Heart right ventricle (tissue), 16 donors: ENCODE measurements around the gene TMEM121B. TPM values are rescaled to one million over a fixed set of nuclear protein-coding genes. Genes with fewer than 3 reads are reported as not detected.

ENCODE experiments used
- ATAC-seq, 8 donors: fragments of 200-7000 bp; cut with Tn5 transposase; one replicate each; pipeline ENCODE4 v1.9.1; 2020; ENCODE audit warnings: mild to moderate bottlenecking in 8 of 8, moderate library complexity in 8 of 8, moderate number of reproducible peaks in 1 of 8
- DNase-seq, 2 donors: peaks; one replicate each; pipeline ENCODE4 v3.0.0-alpha.2; 2020
- H3K27ac ChIP-seq, 10 donors: fragments of 200-600 bp; sonication (generic) in 2 of 10; one replicate each; pipeline versions ENCODE4 v1.5.0 to v1.8.0; 2020 to 2022; ENCODE audit warnings: mild to moderate bottlenecking in 3 of 10
- H3K27me3 ChIP-seq, 7 donors: fragments of 200-600 bp; one replicate each; pipeline ENCODE4 v1.8.0; 2021 to 2022; ENCODE audit warnings: mild to moderate bottlenecking in 2 of 7
- H3K36me3 ChIP-seq, 9 donors: fragments of 200-600 bp; sonication (generic) in 1 of 9; one replicate each; pipeline versions ENCODE4 v1.5.0 to v1.8.0; 2020 to 2022; ENCODE audit warnings: mild to moderate bottlenecking in 2 of 9
- H3K4me1 ChIP-seq, 9 donors: fragments of 200-600 bp; sonication (generic) in 1 of 9; one replicate each; pipeline versions ENCODE4 v1.5.0 to v1.8.0; 2020 to 2022; ENCODE audit warnings: mild to moderate bottlenecking in 4 of 9
- H3K4me3 ChIP-seq, 10 donors: fragments of 200-600 bp; sonication (generic) in 2 of 10; one replicate each; pipeline versions ENCODE4 v1.5.0 to v1.8.0; 2020 to 2022; ENCODE audit warnings: mild to moderate bottlenecking in 7 of 10, moderate library complexity in 2 of 10
- H3K9me3 ChIP-seq, 11 donors: fragments of 200-600 bp in 10 of 11; sonication (generic) in 2 of 11; one replicate each; pipeline versions ENCODE4 v1.5.0 to v1.8.0; 2013 to 2022; ENCODE audit warnings: mild to moderate bottlenecking in 2 of 11, control low read depth in 1 of 11, moderate library complexity in 1 of 11
- CTCF ChIP-seq, 9 donors: fragments of 200-600 bp; sonication (generic) in 2 of 9; IDR thresholded peaks; one replicate each; pipeline versions ENCODE4 v1.5.0 to v1.8.0; 2021 to 2022; ENCODE audit warnings: antibody characterized with exemption in 9 of 9, mild to moderate bottlenecking in 5 of 9, moderate library complexity in 1 of 9
- WGBS, 2 donors: extraction: QIAGEN DNeasy Blood & Tissue Kit; methylation state at CpG; one replicate each; pipeline ENCODE4 v1.1.7; 2013; ENCODE audit warnings: inconsistent platforms in 1 of 2; 5-methylcytosine and 5-hydroxymethylcytosine counted together
- intact Hi-C, 10 donors: fragments of 100-400 bp; cut with DNase I; formaldehyde crosslinking; loops; one replicate each; pipeline versions ENCODE4 v1.11.1 to v1.14.2; 2022
- polyA plus RNA-seq, 2 donors: library from polyadenylated mRNA; stranded (reverse); fragments of 200-250 nt; gene quantifications; one replicate each; pipeline ENCODE4 v1.2.3, GENCODE V29; 2013
- total RNA-seq, 10 donors: library from RNA; stranded (reverse); fragmentation: NEBNext Ultra II Directional in 3 of 10; extraction: Animal tissue kit (Norgen Biotek cat#: 25700) in 3 of 10; gene quantifications; one replicate each; pipeline versions ENCODE4 v1.2.1 to v1.2.4, GENCODE V29; 2021 to 2023
- donor health status: Arrhythmogenic right ventricular cardiomyopathy.
- donor health status: ischemic (EF 13 %, LVEDD 7.1; RV severe dilation, severe dysfunction).
- donor health status: healthy with polysubstance abuse.
- donor health status: DM: no; HTN: yes; CAD: no.
- donor health status: DM: no; HTN: no; CAD: no.
- donor health status: ischemic (EF 25% LVEDD 6.9; RV normal size, moderate dysfunction).
- donor health status: ischemic (EF 25% LVEDD 5.7; RV mildly dilated, moderate dysfunction).
- donor health status: healthy.
- donor health status: DM: yes; HTN: yes; CAD: no.
- donor health status: Ischemic cardiomyopathy.
- donor health status: ischemic (EF 35%, LVEDD 5.7; RV mildly dilated, moderate dysfunction).
- donor health status: nonischemic (EF 11% LVEDD 7.7; RV severe dilation, severe dysfunction).
- donor health status: DM: yes; HTN: yes; CAD: no.
- donor health status: PGD.
- donor health status: ischemic (EF 29% LVEDD 5.4; RV normal size, mild dysfunction).
- donor health status: nonischemic (EF 23%, LVEDD 6.1; RV moderate dilation, normal function).

TMEM121B gene
- total and polyA plus RNA-seq, 12 donors, result 0.41 to 3.3 (median 1.9) TPM

- peaks cover 0 to 18% (median 0%) of the 10 kb centered on the region in 9 donors for H3K4me1 ChIP-seq
- intact Hi-C loops, result loop anchor here in 9 of 10 donors (2.0 to 10.0 kb wide), 8 partner anchors 93 to 428 kb away; partner anchors contain the start of gene CECR2 (in 2 of the 9)
- no peak for TF ChIP-seq CTCF (IDR thresholded peaks at IDR 0.05)
Measured at GRCh38 chr22:17074648-17075002, 46.5 kb downstream of the TMEM121B start.

GRCh38 chr22:17072877-17073276, 48.3 kb downstream of the TMEM121B start:
- intact Hi-C loops, result loop anchor here in 5 of 10 donors (5.0 to 10.0 kb wide), 4 partner anchors 292 to 429 kb away; partner anchors contain the start of gene CECR2 (in 1 of the 5)
- WGBS, 2 donors, result 62 to 64% methylated on average over 1 of the region's 1 CpG
- Histone ChIP-seq H3K4me1 (peaks cover 0 to 18% (median 0%) of the 10 kb centered on the region in 9 donors), H3K27me3 (peaks cover 0 to 3% (median 0%) of the 10 kb centered on the region in 7 donors), H3K4me3 (no peak overlapping the region), H3K27ac (no peak overlapping the region), H3K9me3 (peaks cover 0 to 6% (median 0%) of the 10 kb centered on the region in 11 donors), H3K36me3 (no peaks in the 10 kb centered on the region)
- ATAC-seq, result no peak
- TF ChIP-seq CTCF (IDR thresholded peaks at IDR 0.05), result no peak
- no peak for DNase-seq

More at GRCh38 chr22:17074648-17075002, 46.5 kb downstream of the TMEM121B start:
- Histone ChIP-seq H3K27ac (no peak overlapping the region), H3K9me3 (peaks cover 0 to 6% (median 0%) of the 10 kb centered on the region in 11 donors), H3K4me3 (no peak overlapping the region), H3K27me3 (peaks cover 0 to 3% (median 0%) of the 10 kb centered on the region in 7 donors), H3K36me3 (no peaks in the 10 kb centered on the region)
- DNase-seq (no peak), ATAC-seq (no peak)

Other genes with a start within 250 kb of the TMEM121B start
- gene GAB4, start 113.1 kb downstream of the TMEM121B start, total RNA-seq, result not detected
- not detected for gene GAB4, start 113.1 kb downstream of the TMEM121B start, polyA plus RNA-seq
- 10 to 100 TPM in 2 of 10 donors, 1 to 10 TPM in 8; 4.0 to 15.9 (median 5.9) TPM for gene IL17RA, start 36.4 kb downstream of the TMEM121B start, total RNA-seq
- gene IL17RA, start 36.4 kb downstream of the TMEM121B start, polyA plus RNA-seq, result 1 to 10 TPM; 4.5 to 4.6 TPM
- gene HDHD5, start 37.9 kb upstream of the TMEM121B start, total RNA-seq, result 10 to 100 TPM; 42.8 to 59.2 (median 50.3) TPM
- 10 to 100 TPM; 23.6 to 60.4 TPM for gene HDHD5, start 37.9 kb upstream of the TMEM121B start, polyA plus RNA-seq
- 100 to 1,000 TPM in 3 of 10 donors, 10 to 100 TPM in 7; 18.1 to 126 (median 78.2) TPM for gene ADA2, start 98.1 kb upstream of the TMEM121B start, total RNA-seq
- 10 to 100 TPM; 11.0 to 11.8 TPM for gene ADA2, start 98.1 kb upstream of the TMEM121B start, polyA plus RNA-seq
- 1 to 10 TPM; 5.2 to 9.1 (median 6.5) TPM for gene CECR2, start 248.1 kb upstream of the TMEM121B start, total RNA-seq
- 1 to 10 TPM; 1.1 to 6.4 TPM for gene CECR2, start 248.1 kb upstream of the TMEM121B start, polyA plus RNA-seq